Keratinocyte (primary cell): ENCODE results near the gene TRAM2. TPM values are rescaled to one million over a fixed set of nuclear protein-coding genes. Genes with fewer than 3 reads are reported as not detected.
A peak's percentile ranks its signal among the peaks of the same experiment; 100 is the strongest.

ENCODE experiments used
- DNase-seq: peaks from one replicate; pipeline ENCODE4 v3.0.0-alpha.2; 2011; ENCODE audit warnings: low read depth, missing footprints, low spot score
- FAIRE-seq: peaks from 2 replicates; lab custom pipeline; 2011; peaks lifted over from hg19 to GRCh38; lab: Jason Lieb, UNC
- H2AFZ ChIP-seq: 2 replicates; pipeline ENCODE4 v1.6.0; 2012; ENCODE audit warnings: low read length, control low read depth, inconsistent platforms; ENCODE audit not compliant: control insufficient read depth
- H3K27ac ChIP-seq: 2 replicates; pipeline ENCODE4 v1.5.1; 2011; ENCODE audit warnings: low read length; ENCODE audit not compliant: control insufficient read depth, insufficient read depth
- H3K27me3 ChIP-seq: 3 replicates; pipeline ENCODE4 v1.6.0; 2011; ENCODE audit warnings: low read length; ENCODE audit not compliant: control insufficient read depth, insufficient read depth; ENCODE audit errors: extremely low read depth
- H3K36me3 ChIP-seq, 2 experiments: 2 replicates in 1 of 2; 3 replicates in 1 of 2; pipeline ENCODE4 v1.5.1; 2011; ENCODE audit warnings: low read length in 2 of 2, mild to moderate bottlenecking in 1 of 2; ENCODE audit not compliant: control insufficient read depth in 2 of 2, insufficient read depth in 2 of 2; ENCODE audit errors: extremely low read depth in 1 of 2
- H3K4me1 ChIP-seq: 3 replicates; pipeline ENCODE4 v1.5.1; 2011; ENCODE audit warnings: low read length; ENCODE audit not compliant: control insufficient read depth, insufficient read depth; ENCODE audit errors: extremely low read depth
- H3K4me2 ChIP-seq: 3 replicates; pipeline ENCODE4 v1.6.0; 2011; ENCODE audit warnings: low read depth, low read length; ENCODE audit not compliant: control insufficient read depth, insufficient read depth; ENCODE audit errors: extremely low read depth
- H3K4me3 ChIP-seq, 3 experiments: fragments of 200-600 bp in 1 of 3; sonication (generic) in 1 of 3; 2 replicates in 2 of 3; 3 replicates in 1 of 3; pipeline ENCODE4 v1.5.1; 2011 to 2016; ENCODE audit warnings: low read length in 3 of 3, mild to moderate bottlenecking in 3 of 3, control low read depth in 2 of 3, inconsistent platforms in 1 of 3, low read depth in 1 of 3, mixed read lengths in 1 of 3, mixed run types in 1 of 3, moderate library complexity in 1 of 3; ENCODE audit not compliant: control insufficient read depth in 2 of 3, insufficient read depth in 2 of 3; ENCODE audit errors: extremely low read depth in 1 of 3
- H3K79me2 ChIP-seq: 2 replicates; pipeline ENCODE4 v1.6.0; 2012; ENCODE audit warnings: low read length; ENCODE audit not compliant: control insufficient read depth, insufficient read depth
- H3K9ac ChIP-seq: 3 replicates; pipeline ENCODE4 v1.6.0; 2011; ENCODE audit warnings: low read length; ENCODE audit not compliant: control insufficient read depth, insufficient read depth; ENCODE audit errors: extremely low read depth
- H3K9me1 ChIP-seq: 3 replicates; pipeline ENCODE4 v1.6.0; 2011; ENCODE audit warnings: low read length; ENCODE audit not compliant: control insufficient read depth, insufficient read depth; ENCODE audit errors: extremely low read depth
- H3K9me3 ChIP-seq: 2 replicates; pipeline ENCODE4 v1.5.1; 2012; ENCODE audit warnings: low read depth, low read length; ENCODE audit not compliant: control insufficient read depth
- H4K20me1 ChIP-seq: 3 replicates; pipeline ENCODE4 v1.6.0; 2011; ENCODE audit warnings: low read length; ENCODE audit not compliant: control insufficient read depth, insufficient read depth; ENCODE audit errors: extremely low read depth
- EZH2 ChIP-seq: IDR thresholded peaks from one replicate; pipeline ENCODE4 v1.6.1; 2012; ENCODE audit warnings: inconsistent platforms, mild to moderate bottlenecking, low read length, moderate library complexity
- dilution Hi-C: fragments of 300-500 bp; cut with MboI; formaldehyde crosslinking; loops from one replicate; pipeline ENCODE4 v1.7.0; 2020; ENCODE audit warnings: low sequenced_read_pairs; ENCODE audit not compliant: extremely low pct_ligation_motif_present
- polyA plus RNA-seq, 5 experiments: library from polyadenylated mRNA; depleted of rRNA in 3 of 5; stranded (reverse) in 3 of 5; stranded (forward) in 1 of 5; unstranded in 1 of 5; fragments of >200 nt; gene quantifications; 1 replicate in 1 of 5; 2 replicates in 3 of 5; 3 replicates in 1 of 5; pipeline versions ENCODE4 v1.2.1 to v1.2.3, GENCODE V29; 2011 to 2012; ENCODE audit warnings: missing spikeins in 2 of 5, low read depth in 1 of 5, low replicate concordance in 1 of 5
- TF ChIP-seq, protein P1 (sequence below), 3 experiments: IDR thresholded peaks in 1 of 3; conservative IDR thresholded peaks in 1 of 3; optimal IDR thresholded peaks in 1 of 3; 2 replicates in 2 of 3; 3 replicates in 1 of 3; pipeline versions ENCODE3 to v1.5.1; 2011; ENCODE audit warnings: low read length in 3 of 3, mild to moderate bottlenecking in 3 of 3, moderate library complexity in 2 of 3, control low read depth in 1 of 3, inconsistent platforms in 1 of 3; ENCODE audit not compliant: insufficient read depth in 2 of 3; ENCODE audit errors: extremely low read depth in 1 of 3

Gene TRAM2
- polyA plus RNA-seq, 1 donor (not counting 4 experiments of a cell fraction or from before 2014, with no cell fraction given) = 9.2 TPM

- Histone ChIP-seq H3K9me3 (no peaks in the 10 kb centered on the region), H3K79me2 (peaks cover 7% of the 10 kb centered on the region), H3K4me3 (no peak overlapping the region), H3K9me1 (no peaks in the 10 kb centered on the region), H3K27me3 (no peaks in the 10 kb centered on the region), H3K4me1 (peaks cover 40% of the 10 kb centered on the region), H3K36me3 (no peaks in the 10 kb centered on the region), H3K27ac (no peak overlapping the region), H4K20me1 (no peaks in the 10 kb centered on the region), H2AFZ (no peak overlapping the region), H3K9ac (no peak overlapping the region), H3K4me2 (no peak overlapping the region)
- FAIRE-seq (no peak), DNase-seq (no peak)
- TF ChIP-seq EZH2 = no peak
- TF ChIP-seq, protein P1, sequence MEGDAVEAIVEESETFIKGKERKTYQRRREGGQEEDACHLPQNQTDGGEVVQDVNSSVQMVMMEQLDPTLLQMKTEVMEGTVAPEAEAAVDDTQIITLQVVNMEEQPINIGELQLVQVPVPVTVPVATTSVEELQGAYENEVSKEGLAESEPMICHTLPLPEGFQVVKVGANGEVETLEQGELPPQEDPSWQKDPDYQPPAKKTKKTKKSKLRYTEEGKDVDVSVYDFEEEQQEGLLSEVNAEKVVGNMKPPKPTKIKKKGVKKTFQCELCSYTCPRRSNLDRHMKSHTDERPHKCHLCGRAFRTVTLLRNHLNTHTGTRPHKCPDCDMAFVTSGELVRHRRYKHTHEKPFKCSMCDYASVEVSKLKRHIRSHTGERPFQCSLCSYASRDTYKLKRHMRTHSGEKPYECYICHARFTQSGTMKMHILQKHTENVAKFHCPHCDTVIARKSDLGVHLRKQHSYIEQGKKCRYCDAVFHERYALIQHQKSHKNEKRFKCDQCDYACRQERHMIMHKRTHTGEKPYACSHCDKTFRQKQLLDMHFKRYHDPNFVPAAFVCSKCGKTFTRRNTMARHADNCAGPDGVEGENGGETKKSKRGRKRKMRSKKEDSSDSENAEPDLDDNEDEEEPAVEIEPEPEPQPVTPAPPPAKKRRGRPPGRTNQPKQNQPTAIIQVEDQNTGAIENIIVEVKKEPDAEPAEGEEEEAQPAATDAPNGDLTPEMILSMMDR (optimal IDR thresholded peaks at IDR 0.05 in 1 of 3, IDR thresholded peaks at IDR 0.05 in 1 of 3, conservative IDR thresholded peaks at IDR 0.05 in 1 of 3; ENCODE audit: extremely low read depth in 1 of 3, insufficient read depth in 2 of 3, low read length in 3 of 3) = no peak
- dilution Hi-C loops = no loop called here
Observed at GRCh38 chr6:52538252-52538900, 38.5 kb downstream of the TRAM2 start.

- Histone ChIP-seq H2AFZ (no peak overlapping the region), H3K36me3 (no peaks in the 10 kb centered on the region), H3K79me2 (peaks cover 7% of the 10 kb centered on the region), H4K20me1 (no peaks in the 10 kb centered on the region), H3K9ac (no peak overlapping the region), H3K4me3 (no peak overlapping the region), H3K9me1 (no peaks in the 10 kb centered on the region), H3K4me1 (peaks cover 40% of the 10 kb centered on the region), H3K9me3 (no peaks in the 10 kb centered on the region), H3K27ac (peak overlapping the region; percentile 11), H3K27me3 (no peaks in the 10 kb centered on the region), H3K4me2 (peak overlapping the region; percentile 61)
- dilution Hi-C loops = no loop called here
- TF ChIP-seq, protein P1 (optimal IDR thresholded peaks at IDR 0.05 in 1 of 3, IDR thresholded peaks at IDR 0.05 in 1 of 3, conservative IDR thresholded peaks at IDR 0.05 in 1 of 3; ENCODE audit: extremely low read depth in 1 of 3, insufficient read depth in 2 of 3, low read length in 3 of 3) = no peak
- TF ChIP-seq EZH2 = no peak
- FAIRE-seq (peak; percentile 32), DNase-seq (no peak)
Observed at GRCh38 chr6:52537001-52537753, 39.7 kb downstream of the TRAM2 start.
